Measurements from ENCODE around the gene BPI. TPM values are rescaled to one million over a fixed set of nuclear protein-coding genes. Genes with fewer than 3 reads are reported as not detected.

Gene BPI
- total RNA-seq, 1 donor from 2014 or later = not detected

DNA sequence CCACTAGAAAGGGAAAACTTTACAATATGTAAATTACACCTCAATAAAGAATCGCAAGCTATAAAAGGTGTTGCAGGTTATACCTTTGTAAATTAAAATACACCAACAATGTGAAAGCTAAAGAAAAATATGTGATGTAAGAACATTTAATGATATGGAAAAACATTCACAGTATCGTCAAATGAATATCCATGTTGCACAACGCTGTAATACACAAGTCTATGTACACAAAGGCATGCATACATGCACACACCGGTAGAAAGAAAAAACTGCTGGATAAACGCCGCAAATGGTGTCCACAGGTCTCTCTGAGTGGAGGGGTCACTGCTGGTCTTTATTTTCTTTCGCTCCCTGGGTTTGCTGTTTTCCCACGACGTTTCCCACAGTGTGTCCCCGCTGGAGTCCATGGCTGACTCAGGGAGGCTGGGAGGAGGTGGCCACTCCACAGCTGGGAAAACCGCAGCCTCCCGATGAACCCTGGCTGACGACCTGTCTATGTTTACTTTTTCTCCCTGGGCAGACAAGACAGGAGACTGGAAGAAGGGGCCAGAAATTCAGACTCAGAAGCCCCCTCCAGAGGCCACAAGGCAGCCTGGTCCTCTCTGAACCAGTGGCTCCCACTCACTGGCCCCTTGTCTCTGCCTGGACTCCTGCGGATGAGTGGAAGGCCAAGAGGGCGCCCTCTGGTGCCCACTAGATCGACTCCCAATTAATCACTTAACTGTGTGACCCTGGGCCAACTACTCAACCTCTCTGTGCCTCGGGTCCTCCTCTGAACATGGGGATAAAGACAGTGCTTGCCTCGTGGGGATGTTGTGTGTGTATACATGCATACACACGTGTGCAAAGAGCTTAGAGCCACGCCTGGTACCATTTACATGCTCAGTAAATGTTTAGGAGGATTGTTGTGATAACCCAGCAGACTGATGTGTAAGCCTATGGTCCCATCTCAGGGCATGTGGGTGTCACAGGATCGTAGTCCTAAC is 12.8 kb upstream of the BPI start:
- peak; percentile 65 for DNase-seq (ENCODE audit: low read depth)
- Histone ChIP-seq H3K27me3 (ENCODE audit: control insufficient read depth, insufficient read depth, low read length) (no peaks in the 10 kb centered on the region), H3K4me3 (ENCODE audit: low read depth, low read length) (no peak overlapping the region), H3K36me3 (ENCODE audit: control insufficient read depth, insufficient read depth, low read length) (no peaks in the 10 kb centered on the region)
- peak; percentile 57 for TF ChIP-seq CTCF (IDR thresholded peaks at IDR 0.05; ENCODE audit: insufficient read depth, low read length, poor library complexity, severe bottlenecking)

GRCh38 chr20:38291966-38292365 is 12.0 kb upstream of the BPI start:
- no peak for DNase-seq (ENCODE audit: low read depth)
- H3K27me3 ChIP-seq (ENCODE audit: control insufficient read depth, insufficient read depth, low read length) = no peaks in the 10 kb centered on the region
- no peak overlapping the region for H3K4me3 ChIP-seq (ENCODE audit: low read depth, low read length)
- no peaks in the 10 kb centered on the region for H3K36me3 ChIP-seq (ENCODE audit: control insufficient read depth, insufficient read depth, low read length)
- TF ChIP-seq CTCF (IDR thresholded peaks at IDR 0.05; ENCODE audit: insufficient read depth, low read length, poor library complexity, severe bottlenecking) = no peak

- Histone ChIP-seq H3K36me3 (ENCODE audit: control insufficient read depth, insufficient read depth, low read length) (no peaks in the 10 kb centered on the region), H3K27me3 (ENCODE audit: control insufficient read depth, insufficient read depth, low read length) (no peaks in the 10 kb centered on the region), H3K4me3 (ENCODE audit: low read depth, low read length) (no peak overlapping the region)
- no peak for DNase-seq (ENCODE audit: low read depth)
- no peak for TF ChIP-seq CTCF (IDR thresholded peaks at IDR 0.05; ENCODE audit: insufficient read depth, low read length, poor library complexity, severe bottlenecking)
Measured at GRCh38 chr20:38293491-38294065, 10.4 kb upstream of the BPI start.

- Histone ChIP-seq H3K4me3 (ENCODE audit: low read depth, low read length) (no peak overlapping the region), H3K27me3 (ENCODE audit: control insufficient read depth, insufficient read depth, low read length) (no peaks in the 10 kb centered on the region), H3K36me3 (ENCODE audit: control insufficient read depth, insufficient read depth, low read length) (no peaks in the 10 kb centered on the region)
- TF ChIP-seq CTCF (IDR thresholded peaks at IDR 0.05; ENCODE audit: insufficient read depth, low read length, poor library complexity, severe bottlenecking) = no peak
- no peak for DNase-seq (ENCODE audit: low read depth)
Measured at GRCh38 chr20:38294076-38294591, 9.8 kb upstream of the BPI start.

GRCh38 chr20:38295811-38296210 is 8.1 kb upstream of the BPI start:
- no peak for TF ChIP-seq CTCF (IDR thresholded peaks at IDR 0.05; ENCODE audit: insufficient read depth, low read length, poor library complexity, severe bottlenecking)
- no peak for DNase-seq (ENCODE audit: low read depth)
- Histone ChIP-seq H3K4me3 (ENCODE audit: low read depth, low read length) (no peak overlapping the region), H3K36me3 (ENCODE audit: control insufficient read depth, insufficient read depth, low read length) (no peaks in the 10 kb centered on the region), H3K27me3 (ENCODE audit: control insufficient read depth, insufficient read depth, low read length) (peaks cover 3% of the 10 kb centered on the region)

Data from kidney epithelial cell (primary cell).